Neural cell (in vitro differentiated cells): ENCODE measurements around the gene AFAP1. TPM values are rescaled to one million over a fixed set of nuclear protein-coding genes. Genes with fewer than 3 reads are reported as not detected.

Experiments used
- H2AFZ ChIP-seq: fragments of 200-600, 300-800 bp; sonication (generic), shearing (Covaris generic); 2 replicates; pipeline ENCODE4 v1.6.0; 2014; ENCODE audit warnings: low read depth, mild to moderate bottlenecking, antibody characterized with exemption, low read length, moderate library complexity
- H3F3A ChIP-seq: fragments of 200-600 bp; shearing (Covaris generic); 2 replicates; pipeline ENCODE4 v1.6.1; 2016; ENCODE audit warnings: mild to moderate bottlenecking, moderate library complexity, mixed read lengths, antibody characterized with exemption, low read length; ENCODE audit not compliant: insufficient read depth, poor library complexity, severe bottlenecking
- H3K27ac ChIP-seq: fragments of 200-600, 300-800 bp; sonication (generic), shearing (Covaris generic); 2 replicates; pipeline ENCODE4 v1.5.1; 2014; ENCODE audit warnings: mild to moderate bottlenecking, low read length, moderate library complexity
- H3K27me3 ChIP-seq: fragments of 300-800, 200-600 bp; sonication (generic), shearing (Covaris generic); 2 replicates; pipeline ENCODE4 v1.6.0; 2014; ENCODE audit warnings: mild to moderate bottlenecking, low read depth, low read length, moderate library complexity; ENCODE audit not compliant: insufficient read depth
- H3K36me3 ChIP-seq: fragments of 300-800, 200-600 bp; sonication (generic), shearing (Covaris generic); 2 replicates; pipeline ENCODE4 v1.5.1; 2014; ENCODE audit warnings: mild to moderate bottlenecking, antibody characterized with exemption, low read length, moderate library complexity; ENCODE audit not compliant: insufficient read depth
- H3K4me2 ChIP-seq: fragments of 300-800, 200-600 bp; sonication (generic), shearing (Covaris generic); 2 replicates; pipeline ENCODE4 v1.6.0; 2014; ENCODE audit warnings: mild to moderate bottlenecking, low read length
- H3K4me3 ChIP-seq: fragments of 300-800, 200-600 bp; sonication (generic), shearing (Covaris generic); 2 replicates; pipeline ENCODE4 v1.5.1; 2014; ENCODE audit warnings: mild to moderate bottlenecking, low read length, moderate library complexity
- H3K79me2 ChIP-seq: fragments of 200-600 bp; shearing (Covaris generic); replicated peaks from 2 replicates; pipeline ENCODE4 v1.6.0; 2014; ENCODE audit warnings: mild to moderate bottlenecking, low read length, moderate library complexity; ENCODE audit not compliant: insufficient read depth
- H3K9ac ChIP-seq: fragments of 300-800, 200-600 bp; sonication (generic), shearing (Covaris generic); 2 replicates; pipeline ENCODE4 v1.6.1; 2016; ENCODE audit warnings: mild to moderate bottlenecking, low read length, mixed read lengths
- H3K9me2 ChIP-seq: fragments of 200-600 bp; shearing (Covaris generic); 2 replicates; pipeline ENCODE4 v1.6.1; 2016; ENCODE audit warnings: mild to moderate bottlenecking, low read length, mixed read lengths; ENCODE audit not compliant: insufficient read depth
- H3K9me3 ChIP-seq: fragments of 200-600, 300-800 bp; sonication (generic), shearing (Covaris generic); 2 replicates; pipeline ENCODE4 v1.6.1; 2016; ENCODE audit warnings: mild to moderate bottlenecking, mixed run types, low read length, moderate library complexity, mixed read lengths
- H4K20me1 ChIP-seq: fragments of 200-600 bp; shearing (Covaris generic); 2 replicates; pipeline ENCODE4 v1.6.1; 2016; ENCODE audit warnings: mild to moderate bottlenecking, mixed run types; ENCODE audit not compliant: insufficient read depth
- CTCF ChIP-seq: fragments of 450-650 bp; IDR thresholded peaks from 2 replicates; pipeline ENCODE4 v1.5.1; 2014; ENCODE audit warnings: antibody characterized with exemption, mild to moderate bottlenecking, moderate library complexity; ENCODE audit not compliant: poor library complexity, severe bottlenecking
- EP300 ChIP-seq: fragments of 450-650 bp; conservative IDR thresholded peaks from 2 replicates; pipeline ENCODE4 v1.6.1; 2014; ENCODE audit warnings: antibody characterized with exemption, mild to moderate bottlenecking, moderate library complexity; ENCODE audit not compliant: poor library complexity, severe bottlenecking
- EZH2 ChIP-seq: fragments of 200-600, 300-800 bp; shearing (Covaris generic), sonication (generic); IDR thresholded peaks from 2 replicates; pipeline ENCODE4 v1.6.1; 2014; ENCODE audit warnings: antibody characterized with exemption, low read length, borderline replicate concordance, mild to moderate bottlenecking; ENCODE audit not compliant: insufficient read depth, poor library complexity, severe bottlenecking
- MXI1 ChIP-seq: fragments of 450-650 bp; conservative IDR thresholded peaks from 2 replicates; pipeline ENCODE4 v1.6.1; 2014; ENCODE audit warnings: antibody characterized with exemption, mild to moderate bottlenecking; ENCODE audit not compliant: poor library complexity, severe bottlenecking
- POLR2AphosphoS5 ChIP-seq: IDR thresholded peaks from 2 replicates; pipeline ENCODE4 v1.6.1; 2012
- RAD21 ChIP-seq: fragments of 450-650 bp; conservative IDR thresholded peaks from 2 replicates; pipeline ENCODE4 v1.6.1; 2014; ENCODE audit warnings: antibody characterized with exemption, mild to moderate bottlenecking, moderate library complexity
- REST ChIP-seq: IDR thresholded peaks from 2 replicates; pipeline ENCODE4 v1.6.1; 2012; ENCODE audit warnings: borderline replicate concordance
- SMC3 ChIP-seq: fragments of 450-650 bp; conservative IDR thresholded peaks from 2 replicates; pipeline ENCODE4 v1.6.1; 2014; ENCODE audit warnings: antibody characterized with exemption, mild to moderate bottlenecking, moderate library complexity; ENCODE audit not compliant: poor library complexity
- TAF1 ChIP-seq: IDR thresholded peaks from 2 replicates; pipeline ENCODE4 v1.6.1; 2012; ENCODE audit warnings: low read depth
- polyA plus RNA-seq: library from polyadenylated mRNA; depleted of rRNA; stranded (reverse); fragments of >200 nt; gene quantifications from 2 replicates; pipeline ENCODE4 v1.2.3, GENCODE V29; 2014

AFAP1 gene
- polyA plus RNA-seq, 1 donor from 2014 or later: 38.9 TPM

GRCh38 chr4:7767526-7767925 lies 172.1 kb downstream of the AFAP1 start (continued):
- no peak for TF ChIP-seq EP300
- TF ChIP-seq EZH2: no peak

GRCh38 chr4:7766661-7767345 lies 172.9 kb downstream of the AFAP1 start:
- Histone ChIP-seq H3K36me3 (no peaks in the 10 kb centered on the region), H3F3A (no peaks in the 10 kb centered on the region), H3K9ac (no peak overlapping the region), H3K9me2 (no peaks in the 10 kb centered on the region), H3K27me3 (no peaks in the 10 kb centered on the region), H3K9me3 (no peaks in the 10 kb centered on the region), H3K4me3 (no peak overlapping the region), H3K27ac (no peak overlapping the region), H4K20me1 (peaks cover 10% of the 10 kb centered on the region), H2AFZ (no peak overlapping the region), H3K79me2 (no peaks in the 10 kb centered on the region), H3K4me2 (no peak overlapping the region)
- TF ChIP-seq EP300 (no peak), MXI1 (no peak), REST (no peak), SMC3 (no peak), POLR2AphosphoS5 (no peak), EZH2 (no peak), RAD21 (no peak)

GRCh38 chr4:7766086-7766485 lies 173.6 kb downstream of the AFAP1 start:
- H3K27ac ChIP-seq: no peak overlapping the region
- H4K20me1 ChIP-seq: peaks cover 10% of the 10 kb centered on the region
- H3K9me2 ChIP-seq: no peaks in the 10 kb centered on the region
- H3K27me3 ChIP-seq: no peaks in the 10 kb centered on the region
- no peaks in the 10 kb centered on the region for H3K9me3 ChIP-seq
- H3F3A ChIP-seq: no peaks in the 10 kb centered on the region
- H2AFZ ChIP-seq: no peak overlapping the region
- no peak overlapping the region for H3K4me3 ChIP-seq
- no peak overlapping the region for H3K9ac ChIP-seq
- H3K79me2 ChIP-seq: no peaks in the 10 kb centered on the region
- no peaks in the 10 kb centered on the region for H3K36me3 ChIP-seq
- H3K4me2 ChIP-seq: no peak overlapping the region
- TF ChIP-seq CTCF (no peak), SMC3 (no peak), MXI1 (no peak), RAD21 (no peak), POLR2AphosphoS5 (no peak), TAF1 (no peak)
